Astrocyte (in vitro differentiated cells and primary cell): ENCODE results near the gene SLC38A10.

ENCODE experiments used
- CTCF ChIP-seq: IDR thresholded peaks from 2 replicates; pipeline ENCODE4 v1.5.1; 2011; ENCODE audit warnings: low read depth, mild to moderate bottlenecking, inconsistent platforms, low read length, moderate library complexity; ENCODE audit not compliant: insufficient read depth
- EZH2 ChIP-seq: IDR thresholded peaks from 2 replicates; pipeline ENCODE4 v1.6.1; 2012; ENCODE audit warnings: mild to moderate bottlenecking, low read length, inconsistent platforms; ENCODE audit not compliant: insufficient read depth

- TF ChIP-seq CTCF: no peak
- TF ChIP-seq EZH2: no peak
Observed at GRCh38 chr17:81246679-81247338, 48.3 kb downstream of the SLC38A10 start.
